Fibroblast of upper back skin (primary cell): ENCODE data around the gene SLC1A3.
A peak's percentile ranks its signal among the peaks of the same experiment; 100 is the strongest.
"Not testable (repeated sequence)": the region's sequence is repeated elsewhere in the genome, so short reads cannot be mapped to it uniquely, and the experiment has no call there.

Source experiments
- DNase-seq: peaks from one replicate; pipeline ENCODE4 v3.0.0-alpha.2; 2013

The SLC1A3 gene

DNA sequence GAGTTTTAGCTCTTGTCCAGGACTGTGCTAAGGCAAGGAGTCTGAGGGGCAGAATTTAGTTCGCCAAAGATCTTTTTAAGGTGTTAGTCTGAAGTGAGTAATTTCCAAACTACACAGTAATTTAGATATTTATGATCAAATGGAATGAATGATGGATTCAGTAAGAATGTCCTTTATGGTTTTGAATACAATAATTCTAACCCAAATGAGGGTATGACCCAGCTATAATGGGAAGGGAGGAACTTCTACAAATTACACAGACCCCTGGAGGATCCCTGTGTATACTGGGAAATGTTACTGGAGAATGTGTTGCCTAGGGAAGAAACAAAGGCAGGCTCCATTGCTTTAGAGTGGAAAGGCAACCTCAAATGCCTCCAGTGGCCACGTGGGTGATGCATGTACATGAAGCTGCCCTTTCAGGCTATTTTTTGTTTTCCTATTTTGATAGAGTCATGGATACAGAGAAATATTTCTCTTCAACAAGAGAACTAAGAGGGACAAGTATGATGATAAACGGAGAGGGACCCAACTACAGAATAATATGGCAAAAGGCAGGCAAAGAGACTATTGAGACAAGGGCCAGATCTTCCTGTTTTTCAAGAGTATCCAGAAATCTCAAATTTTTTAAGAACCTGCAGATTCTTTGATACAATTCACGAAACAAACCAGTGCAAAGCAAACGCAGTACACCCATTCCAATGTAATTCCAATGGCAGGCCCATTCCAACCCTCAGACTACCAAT, 25.4 kb downstream of the SLC1A3 start:
- DNase-seq, result no peak

DNA sequence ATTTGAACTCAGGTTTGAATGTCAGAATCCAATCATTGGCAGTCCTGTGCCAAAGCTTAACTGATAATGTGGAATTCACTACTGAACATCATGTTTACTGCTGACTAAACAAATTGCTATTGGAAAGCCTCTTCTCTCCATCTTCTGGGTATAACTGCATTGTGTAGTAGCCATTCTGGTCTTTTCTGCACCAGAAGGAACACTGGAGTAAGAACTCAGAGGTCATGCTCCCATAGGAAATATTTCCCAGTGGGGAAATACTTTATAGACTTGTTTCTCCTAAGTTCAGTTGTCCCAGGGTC, 25.9 kb downstream of the SLC1A3 start:
- no peak for DNase-seq

DNA sequence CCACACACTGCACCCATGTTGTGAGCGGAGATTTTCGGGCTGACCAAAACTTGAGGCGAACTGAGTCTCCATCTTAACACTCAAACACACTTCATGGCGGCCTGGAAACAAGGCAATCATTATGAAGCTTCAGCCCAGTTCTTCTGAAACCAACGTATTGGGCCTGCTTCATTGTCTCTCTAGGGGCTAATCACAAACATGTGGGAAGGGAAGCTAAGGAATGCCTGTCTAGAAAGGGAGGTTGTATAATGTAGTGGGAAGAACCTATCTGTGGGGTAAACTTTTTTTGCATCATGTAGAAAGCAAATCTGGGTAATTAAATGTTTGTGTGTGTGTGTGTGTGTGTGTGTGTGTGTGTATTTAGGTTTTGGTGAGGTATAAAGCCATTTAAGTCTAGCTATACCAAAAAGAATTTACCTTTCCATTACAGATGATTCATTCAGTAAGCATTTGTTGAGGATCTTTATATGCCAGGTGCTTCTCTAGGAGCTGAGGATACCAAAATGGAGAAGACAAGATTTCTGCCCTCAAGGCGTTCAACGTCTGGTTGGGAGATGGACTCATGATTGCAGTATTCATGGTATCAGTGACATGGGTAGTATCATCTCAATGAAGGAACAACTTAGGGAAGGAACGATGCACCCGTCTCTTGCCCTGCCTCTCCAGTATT, 29.4 kb downstream of the SLC1A3 start:
- DNase-seq, result no peak

- no peak for DNase-seq
Measured at GRCh38 chr5:36637101-36637500, 30.7 kb downstream of the SLC1A3 start.

DNA sequence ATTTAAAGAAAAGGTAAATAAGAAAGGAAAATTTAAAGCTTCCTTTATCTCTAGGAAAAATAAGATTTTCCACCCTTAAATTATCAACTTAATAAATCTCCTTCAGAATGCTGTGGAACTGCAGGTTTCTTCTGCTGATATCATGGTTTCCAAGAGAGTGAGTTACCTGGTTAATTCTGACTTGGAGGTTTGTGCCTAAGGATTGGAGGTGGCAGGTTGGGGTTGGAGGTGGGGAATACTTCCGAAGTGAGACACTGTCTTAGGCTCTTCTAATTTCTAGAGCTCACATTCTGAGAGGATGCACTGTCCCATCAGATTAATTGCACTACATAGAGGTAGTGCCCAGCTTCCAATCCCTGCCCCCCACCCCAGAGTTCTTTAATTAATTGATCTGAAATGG, 31.1 kb downstream of the SLC1A3 start:
- DNase-seq, result no peak

- no peak for DNase-seq
Measured at GRCh38 chr5:36638056-36638455, 31.6 kb downstream of the SLC1A3 start.

DNA sequence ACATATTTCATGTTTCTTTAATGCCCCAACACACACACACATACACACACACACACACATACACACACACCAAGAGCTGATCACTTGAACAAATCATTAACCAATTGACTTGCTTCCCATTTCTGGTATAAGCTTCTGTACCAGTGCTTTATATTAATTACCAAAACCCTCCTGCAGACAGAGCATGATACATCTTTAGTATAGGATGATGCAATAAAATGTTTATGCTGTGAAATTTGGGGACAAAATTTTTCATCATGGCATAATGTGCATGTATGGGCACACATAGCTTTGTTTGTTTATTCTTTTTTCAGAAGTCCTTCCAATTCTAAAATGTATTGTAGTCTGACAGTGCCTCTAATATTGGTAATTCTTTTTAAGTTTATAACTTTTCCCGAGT, 34.5 kb downstream of the SLC1A3 start:
- DNase-seq, result no peak

GRCh38 chr5:36641431-36641830, 35.0 kb downstream of the SLC1A3 start:
- DNase-seq, result peak; percentile 86

- DNase-seq, result no peak
Measured at GRCh38 chr5:36642089-36642488, 35.7 kb downstream of the SLC1A3 start.

DNA sequence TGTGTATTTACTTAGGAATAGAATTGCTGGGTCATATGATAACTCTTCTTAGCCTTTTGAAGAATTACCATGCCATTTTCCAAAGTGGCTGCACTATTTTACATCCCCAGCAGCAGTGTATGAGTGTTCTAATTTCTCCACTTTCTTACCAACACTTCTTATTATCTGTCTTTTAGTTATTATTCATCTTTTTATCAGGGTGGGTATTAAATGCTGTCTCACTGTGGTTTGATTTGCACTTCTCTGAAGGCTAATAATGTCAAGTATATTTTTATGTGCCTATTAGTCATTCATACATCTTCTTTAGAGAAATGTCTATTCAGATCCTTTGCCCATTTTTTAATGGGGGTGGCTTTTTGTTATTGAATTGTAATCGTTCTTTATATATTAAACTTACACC, 36.8 kb downstream of the SLC1A3 start:
- DNase-seq, result no peak

DNA sequence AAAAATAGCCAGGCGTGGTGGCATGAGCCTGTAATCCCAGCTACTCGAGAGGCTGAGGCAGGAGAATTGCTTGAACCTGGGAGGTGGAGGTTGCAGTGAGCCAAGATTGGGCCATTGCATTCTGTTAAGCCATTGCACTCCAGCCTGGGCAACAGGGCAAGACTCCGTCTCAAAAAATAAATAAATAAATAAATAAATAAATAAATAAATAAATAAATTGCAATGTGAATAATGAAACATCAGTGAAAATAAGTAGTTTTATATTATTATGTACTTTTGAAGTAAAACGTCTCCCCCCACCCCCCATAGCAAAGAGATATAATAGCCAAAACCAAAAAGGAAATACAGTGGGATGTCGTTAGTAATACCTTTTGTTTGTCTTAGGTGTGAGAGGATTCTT, 37.4 kb downstream of the SLC1A3 start:
- DNase-seq, result not testable (repeated sequence)

DNA sequence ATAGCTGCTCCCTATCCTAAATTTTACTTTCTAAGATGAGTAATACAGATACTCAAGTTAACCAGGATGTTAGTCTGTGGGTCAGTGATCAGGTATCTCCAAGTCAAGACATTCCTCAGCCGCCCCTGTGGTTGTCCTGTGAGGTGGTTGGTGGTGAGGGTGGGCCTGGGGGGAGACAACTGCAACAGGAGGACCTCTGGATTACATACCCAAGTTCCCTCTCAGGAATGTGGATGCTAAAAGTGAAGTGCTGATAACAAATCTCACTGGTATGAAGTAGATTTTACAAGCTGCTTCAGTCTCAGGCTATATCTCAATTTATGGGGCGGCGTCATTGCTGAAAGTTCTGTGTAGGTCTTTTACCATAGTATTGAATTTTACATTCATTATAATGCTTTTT, 38.3 kb downstream of the SLC1A3 start:
- peak; percentile 77 for DNase-seq

- no peak for DNase-seq
Measured at GRCh38 chr5:36646100-36646499, 39.7 kb downstream of the SLC1A3 start.

DNA sequence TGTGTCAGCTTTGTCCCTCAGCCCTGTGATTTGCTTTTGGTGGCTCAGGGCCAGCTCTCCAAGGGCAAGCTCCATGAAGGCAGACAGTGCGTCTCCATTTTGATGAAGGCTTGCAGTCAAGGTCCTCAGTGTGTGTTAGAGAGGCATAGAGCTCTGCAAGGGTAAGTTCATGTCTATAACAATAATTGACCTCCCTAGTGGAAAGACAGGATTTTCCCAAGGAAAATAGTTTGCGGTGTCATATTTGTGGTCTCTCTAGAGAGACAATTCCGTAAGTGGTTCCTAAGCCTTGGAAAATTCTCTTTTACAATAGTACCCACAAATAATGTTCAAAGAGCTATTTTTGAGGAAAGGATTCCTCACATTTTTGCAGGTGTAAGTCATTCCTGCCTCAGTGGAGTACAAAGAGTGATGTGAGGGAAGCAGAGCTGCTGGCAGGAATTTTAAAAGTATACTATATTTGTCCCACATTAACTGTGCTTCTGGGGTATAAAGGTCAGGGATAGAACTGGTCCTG, 40.2 kb downstream of the SLC1A3 start:
- peak; percentile 85 for DNase-seq

GRCh38 chr5:36647046-36647445, 40.6 kb downstream of the SLC1A3 start:
- DNase-seq, result no peak

DNA sequence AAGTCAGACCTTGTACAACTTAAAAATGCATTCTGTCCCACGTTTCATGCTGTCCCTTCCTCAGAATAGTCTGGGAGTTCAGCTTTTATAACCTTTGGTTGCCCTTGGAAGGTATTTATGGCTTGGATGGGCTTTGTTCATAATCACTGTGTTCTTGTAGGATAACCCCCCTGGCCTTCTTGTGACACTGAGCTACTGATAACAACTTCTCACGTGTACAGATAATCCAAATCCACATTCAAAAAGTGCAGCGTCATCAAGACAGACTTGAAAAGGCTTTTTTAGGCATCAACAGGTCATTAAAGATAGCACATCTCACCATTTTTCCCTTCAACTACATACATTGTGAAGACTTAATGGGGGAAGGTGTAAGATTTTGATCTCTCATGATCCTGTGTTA, 42.0 kb downstream of the SLC1A3 start:
- no peak for DNase-seq

DNA sequence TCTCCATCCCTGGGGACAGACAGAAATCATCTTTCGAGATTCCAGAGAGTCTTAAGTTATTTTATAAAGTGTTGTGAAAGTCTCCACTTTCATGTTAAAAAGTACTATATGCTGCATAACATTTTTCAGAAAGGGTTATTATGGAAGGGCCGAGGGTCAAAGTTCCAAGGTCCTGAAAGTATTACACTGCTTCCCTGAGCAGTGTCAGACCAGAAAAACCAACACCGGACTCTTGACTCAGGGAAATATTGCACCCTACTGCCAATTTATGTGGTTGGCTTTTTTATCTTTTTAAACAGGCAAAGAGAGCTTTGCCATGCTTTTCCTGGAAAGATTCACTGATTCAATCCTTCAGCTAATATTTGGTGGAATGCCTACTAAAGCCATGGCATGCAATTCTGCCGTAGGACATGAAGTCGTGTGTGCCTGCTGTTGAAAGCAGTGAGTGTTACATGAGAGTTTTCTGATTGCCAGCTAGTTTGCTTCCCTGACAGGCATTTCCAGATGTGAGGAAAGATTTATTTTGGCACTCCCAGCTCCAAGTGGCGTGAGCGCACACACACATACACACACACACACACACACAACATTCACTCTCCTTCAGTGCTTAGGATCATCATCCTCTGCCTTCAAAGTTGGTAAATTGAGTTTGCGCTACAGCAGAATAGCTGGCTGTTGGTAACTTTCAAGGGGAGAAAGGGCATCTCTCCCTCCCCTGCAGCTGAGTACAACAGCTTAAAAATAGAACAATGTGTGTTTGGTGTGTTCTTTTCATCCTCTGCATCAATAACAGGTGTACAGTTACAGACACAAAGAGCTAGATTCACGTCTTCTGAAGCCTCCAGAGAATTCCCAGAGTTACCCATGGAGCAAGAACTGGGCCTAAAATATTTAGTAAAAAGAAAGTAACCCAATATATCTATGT, 45.6 kb downstream of the SLC1A3 start:
- DNase-seq, result no peak

GRCh38 chr5:36653044-36653705, 46.8 kb downstream of the SLC1A3 start:
- DNase-seq, result no peak

DNA sequence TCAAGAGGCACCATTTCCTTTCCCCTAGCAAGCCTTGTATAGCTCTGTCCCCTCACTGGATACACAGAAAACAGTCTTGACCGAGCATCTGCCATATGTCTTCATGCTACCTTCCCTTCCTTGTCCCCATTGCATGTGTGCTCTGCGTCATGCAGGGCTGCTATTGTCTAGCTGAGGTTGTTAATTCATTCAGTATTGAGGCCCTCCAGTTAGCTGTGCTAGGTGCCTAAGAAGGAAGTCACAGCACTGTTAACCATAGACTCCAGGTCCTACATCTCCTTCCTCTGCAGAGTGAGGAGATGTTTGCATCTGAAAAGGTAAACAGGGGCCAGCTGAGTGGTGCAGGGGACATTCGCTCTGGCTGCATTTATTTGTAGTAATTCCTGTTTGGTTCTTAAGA, 48.2 kb downstream of the SLC1A3 start:
- no peak for DNase-seq

GRCh38 chr5:36655161-36655560, 48.8 kb downstream of the SLC1A3 start:
- DNase-seq, result no peak

GRCh38 chr5:36656556-36656955, 50.1 kb downstream of the SLC1A3 start:
- DNase-seq, result peak; percentile 70

- peak; percentile 100 for DNase-seq
Measured at GRCh38 chr5:36657563-36657995, 51.2 kb downstream of the SLC1A3 start.
